ENCODE measurements around the gene COL8A1. TPM values are rescaled to one million over a fixed set of nuclear protein-coding genes. Genes with fewer than 3 reads are reported as not detected.

COL8A1 gene
- total RNA-seq, 1 donor from 2014 or later = 3,403 TPM

DNA sequence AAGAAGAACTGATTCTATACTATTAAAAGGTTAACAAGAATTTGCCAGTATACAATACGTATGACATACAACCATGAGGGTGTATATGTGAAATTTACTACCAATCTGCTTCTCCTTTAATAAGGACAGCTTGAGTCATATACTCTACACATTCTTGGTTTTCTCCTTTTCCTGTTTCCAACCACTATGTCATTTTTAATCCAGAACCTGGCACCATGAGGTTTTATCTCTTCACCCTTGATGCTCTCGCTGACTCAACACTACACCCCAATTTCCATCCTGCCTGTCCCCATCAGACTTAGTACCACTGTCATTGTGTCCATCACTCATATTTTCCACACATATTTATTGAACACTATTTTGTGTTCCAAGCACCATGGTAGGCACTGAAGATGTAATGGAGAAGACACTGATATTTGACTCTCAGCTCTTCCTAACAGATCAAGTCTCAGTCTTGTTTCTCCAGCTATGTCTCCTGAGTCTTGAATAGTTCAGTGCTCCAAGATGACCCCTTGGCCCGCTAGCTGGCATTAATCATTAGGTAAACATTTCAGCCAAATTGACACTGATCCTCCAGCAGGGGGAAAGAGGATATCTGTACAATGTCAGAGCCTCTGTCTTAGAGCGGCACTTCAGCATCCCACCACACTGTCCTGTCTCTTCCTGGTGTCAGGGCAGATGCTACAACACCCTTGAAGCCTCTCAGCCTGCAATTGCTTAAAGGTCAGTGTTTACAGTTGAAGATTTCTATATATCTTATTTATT, 11.2 kb upstream of the COL8A1 start:
- TF ChIP-seq, protein P1, sequence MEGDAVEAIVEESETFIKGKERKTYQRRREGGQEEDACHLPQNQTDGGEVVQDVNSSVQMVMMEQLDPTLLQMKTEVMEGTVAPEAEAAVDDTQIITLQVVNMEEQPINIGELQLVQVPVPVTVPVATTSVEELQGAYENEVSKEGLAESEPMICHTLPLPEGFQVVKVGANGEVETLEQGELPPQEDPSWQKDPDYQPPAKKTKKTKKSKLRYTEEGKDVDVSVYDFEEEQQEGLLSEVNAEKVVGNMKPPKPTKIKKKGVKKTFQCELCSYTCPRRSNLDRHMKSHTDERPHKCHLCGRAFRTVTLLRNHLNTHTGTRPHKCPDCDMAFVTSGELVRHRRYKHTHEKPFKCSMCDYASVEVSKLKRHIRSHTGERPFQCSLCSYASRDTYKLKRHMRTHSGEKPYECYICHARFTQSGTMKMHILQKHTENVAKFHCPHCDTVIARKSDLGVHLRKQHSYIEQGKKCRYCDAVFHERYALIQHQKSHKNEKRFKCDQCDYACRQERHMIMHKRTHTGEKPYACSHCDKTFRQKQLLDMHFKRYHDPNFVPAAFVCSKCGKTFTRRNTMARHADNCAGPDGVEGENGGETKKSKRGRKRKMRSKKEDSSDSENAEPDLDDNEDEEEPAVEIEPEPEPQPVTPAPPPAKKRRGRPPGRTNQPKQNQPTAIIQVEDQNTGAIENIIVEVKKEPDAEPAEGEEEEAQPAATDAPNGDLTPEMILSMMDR (IDR thresholded peaks at IDR 0.05) = peak; percentile 18
- DNase-seq (ENCODE audit: extremely low spot score, unreplicated experiment) = no peak
- Mint-ChIP-seq H3K27ac (ENCODE audit: unreplicated experiment) (peak overlapping the region; percentile 13), H3K4me3 (ENCODE audit: unreplicated experiment) (no peak overlapping the region), H3K27me3 (ENCODE audit: unreplicated experiment) (no peaks in the 10 kb centered on the region), H3K4me1 (ENCODE audit: unreplicated experiment) (peaks cover 41% of the 10 kb centered on the region), H3K9me3 (ENCODE audit: unreplicated experiment) (no peaks in the 10 kb centered on the region), H3K36me3 (ENCODE audit: unreplicated experiment) (no peaks in the 10 kb centered on the region)

DNA sequence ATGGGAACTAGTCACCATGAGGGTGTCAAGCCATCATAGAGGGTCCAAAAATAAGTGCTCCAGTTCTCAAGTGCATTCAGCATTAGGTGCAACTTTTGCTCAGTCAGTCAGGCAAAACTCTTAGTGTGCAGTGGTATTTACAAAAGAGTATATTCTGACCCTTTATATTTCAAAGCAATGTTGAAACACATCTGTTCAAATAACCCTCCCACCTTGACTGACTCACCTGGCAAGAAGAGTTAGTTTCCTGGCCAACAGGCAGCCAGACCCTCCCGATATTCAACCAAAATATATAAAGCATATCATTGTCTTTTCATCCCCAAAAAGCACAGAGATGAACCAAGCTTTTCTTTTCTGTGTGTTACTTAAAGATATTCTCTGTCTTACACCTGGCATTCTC, 7.6 kb upstream of the COL8A1 start:
- H3K36me3 Mint-ChIP-seq (ENCODE audit: unreplicated experiment) = no peaks in the 10 kb centered on the region
- H3K27me3 Mint-ChIP-seq (ENCODE audit: unreplicated experiment) = no peaks in the 10 kb centered on the region
- peaks cover 51% of the 10 kb centered on the region for H3K4me1 Mint-ChIP-seq (ENCODE audit: unreplicated experiment)
- H3K27ac Mint-ChIP-seq (ENCODE audit: unreplicated experiment) = no peak overlapping the region
- H3K9me3 Mint-ChIP-seq (ENCODE audit: unreplicated experiment) = no peaks in the 10 kb centered on the region
- no peak overlapping the region for H3K4me3 Mint-ChIP-seq (ENCODE audit: unreplicated experiment)
- DNase-seq (ENCODE audit: extremely low spot score, unreplicated experiment) = no peak
- TF ChIP-seq, protein P1 (IDR thresholded peaks at IDR 0.05) = no peak

DNA sequence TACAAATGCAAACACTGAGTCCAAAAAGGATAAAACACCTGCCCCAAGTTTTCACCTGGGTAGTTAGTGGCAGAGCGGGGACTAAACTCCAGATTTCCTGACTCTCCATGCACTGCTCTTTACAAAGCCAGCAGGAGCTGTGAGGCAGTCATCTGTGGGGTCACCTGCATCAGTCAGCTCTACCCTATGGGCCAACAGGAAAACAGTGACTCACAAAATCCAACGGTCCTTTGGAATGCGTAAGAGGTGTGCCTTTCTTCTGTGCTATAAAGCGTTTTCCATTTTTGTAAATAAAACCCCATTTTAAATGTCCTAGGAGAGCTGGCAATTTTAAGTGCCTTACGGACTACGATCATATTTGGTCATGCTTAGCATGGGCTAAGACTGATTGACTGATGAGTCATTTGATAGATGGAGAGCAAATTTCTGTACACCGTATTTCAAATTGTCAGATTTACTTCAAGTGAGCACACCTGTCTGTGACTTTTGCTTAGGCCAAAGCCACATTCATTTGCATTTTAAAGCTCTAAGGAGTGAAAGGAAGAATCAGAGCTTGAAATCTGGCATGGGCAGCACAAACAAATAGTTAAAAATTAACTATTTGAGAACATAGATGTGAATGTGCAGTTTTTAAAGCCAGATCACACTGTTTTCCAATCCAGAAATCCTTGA, 4.4 kb upstream of the COL8A1 start:
- peaks cover 35% of the 10 kb centered on the region for H3K4me1 Mint-ChIP-seq (ENCODE audit: unreplicated experiment)
- no peaks in the 10 kb centered on the region for H3K27me3 Mint-ChIP-seq (ENCODE audit: unreplicated experiment)
- no peak overlapping the region for H3K27ac Mint-ChIP-seq (ENCODE audit: unreplicated experiment)
- no peak for DNase-seq (ENCODE audit: extremely low spot score, unreplicated experiment)
- H3K9me3 Mint-ChIP-seq (ENCODE audit: unreplicated experiment) = no peaks in the 10 kb centered on the region
- TF ChIP-seq, protein P1 (IDR thresholded peaks at IDR 0.05) = no peak
- H3K36me3 Mint-ChIP-seq (ENCODE audit: unreplicated experiment) = peaks cover 6% of the 10 kb centered on the region
- H3K4me3 Mint-ChIP-seq (ENCODE audit: unreplicated experiment) = no peak overlapping the region

DNA sequence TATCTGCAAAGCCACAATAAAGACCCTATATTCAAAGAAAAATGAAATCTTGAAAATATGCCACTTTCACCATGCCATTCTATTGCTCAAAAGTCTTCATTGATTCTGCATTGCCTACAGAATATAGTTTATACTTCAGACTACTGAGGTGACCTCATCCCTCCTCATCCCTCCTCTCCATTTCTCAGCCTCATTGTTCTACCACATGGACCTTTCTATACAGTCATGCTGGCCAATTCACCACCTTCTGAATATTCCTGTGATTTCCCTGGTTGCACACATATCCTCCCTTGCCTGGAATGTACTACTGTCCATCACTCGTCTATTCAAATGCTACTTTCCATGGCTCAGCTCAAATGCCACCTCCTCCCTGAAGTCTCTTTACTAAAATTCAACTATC, 3.5 kb upstream of the COL8A1 start:
- H3K27me3 Mint-ChIP-seq (ENCODE audit: unreplicated experiment) = no peaks in the 10 kb centered on the region
- no peaks in the 10 kb centered on the region for H3K9me3 Mint-ChIP-seq (ENCODE audit: unreplicated experiment)
- H3K4me3 Mint-ChIP-seq (ENCODE audit: unreplicated experiment) = peak overlapping the region; percentile 94
- H3K36me3 Mint-ChIP-seq (ENCODE audit: unreplicated experiment) = peaks cover 15% of the 10 kb centered on the region
- peaks cover 35% of the 10 kb centered on the region for H3K4me1 Mint-ChIP-seq (ENCODE audit: unreplicated experiment)
- DNase-seq (ENCODE audit: extremely low spot score, unreplicated experiment) = no peak
- H3K27ac Mint-ChIP-seq (ENCODE audit: unreplicated experiment) = peak overlapping the region; percentile 88
- TF ChIP-seq, protein P1 (IDR thresholded peaks at IDR 0.05) = no peak

DNA sequence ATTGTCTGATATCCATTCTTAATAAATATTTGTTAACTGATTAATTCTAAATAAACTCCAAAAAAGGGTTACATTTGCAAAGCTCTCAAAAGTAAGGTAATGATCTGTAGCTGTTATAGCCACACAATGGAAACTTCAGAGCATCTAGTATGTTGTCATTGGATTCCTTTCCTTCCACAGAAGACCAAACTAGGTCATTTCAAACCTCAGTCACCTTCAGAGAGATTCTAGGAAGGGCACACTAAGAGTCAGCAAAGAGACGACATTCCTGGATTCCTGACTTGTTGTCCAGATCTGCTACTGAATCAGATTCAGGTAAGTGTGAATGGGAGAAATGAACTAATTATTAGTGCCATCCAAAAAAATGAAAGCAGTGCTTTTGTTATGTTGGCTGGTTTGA, 3.0 kb upstream of the COL8A1 start:
- Mint-ChIP-seq H3K27me3 (ENCODE audit: unreplicated experiment) (no peaks in the 10 kb centered on the region), H3K9me3 (ENCODE audit: unreplicated experiment) (no peaks in the 10 kb centered on the region), H3K27ac (ENCODE audit: unreplicated experiment) (peak overlapping the region; percentile 88), H3K4me3 (ENCODE audit: unreplicated experiment) (peak overlapping the region; percentile 94), H3K36me3 (ENCODE audit: unreplicated experiment) (peaks cover 19% of the 10 kb centered on the region), H3K4me1 (ENCODE audit: unreplicated experiment) (peaks cover 31% of the 10 kb centered on the region)
- no peak for DNase-seq (ENCODE audit: extremely low spot score, unreplicated experiment)
- TF ChIP-seq, protein P1 (IDR thresholded peaks at IDR 0.05) = no peak
